ENCODE measurements around the gene SMOC2.

DNA sequence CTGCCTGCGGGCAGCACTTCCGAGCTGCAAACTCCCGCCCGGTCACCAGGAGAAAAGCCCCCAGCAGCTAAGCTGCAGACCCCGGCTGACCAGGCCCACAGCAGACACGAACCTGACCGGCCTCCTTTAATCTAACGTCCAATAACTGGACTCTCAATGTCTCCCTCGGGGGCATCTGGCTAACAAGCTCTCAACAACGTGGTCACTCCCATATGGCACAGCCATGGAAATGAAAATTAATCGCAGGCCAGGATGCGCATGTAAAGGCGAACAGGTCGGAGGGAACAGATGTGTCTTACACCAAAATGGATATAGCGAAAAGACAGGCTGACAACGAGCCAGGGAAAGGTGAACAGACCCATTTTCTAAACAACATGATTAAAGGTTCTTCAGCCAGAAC lies 44.4 kb upstream of the SMOC2 start:
- TF ChIP-seq, protein P1, sequence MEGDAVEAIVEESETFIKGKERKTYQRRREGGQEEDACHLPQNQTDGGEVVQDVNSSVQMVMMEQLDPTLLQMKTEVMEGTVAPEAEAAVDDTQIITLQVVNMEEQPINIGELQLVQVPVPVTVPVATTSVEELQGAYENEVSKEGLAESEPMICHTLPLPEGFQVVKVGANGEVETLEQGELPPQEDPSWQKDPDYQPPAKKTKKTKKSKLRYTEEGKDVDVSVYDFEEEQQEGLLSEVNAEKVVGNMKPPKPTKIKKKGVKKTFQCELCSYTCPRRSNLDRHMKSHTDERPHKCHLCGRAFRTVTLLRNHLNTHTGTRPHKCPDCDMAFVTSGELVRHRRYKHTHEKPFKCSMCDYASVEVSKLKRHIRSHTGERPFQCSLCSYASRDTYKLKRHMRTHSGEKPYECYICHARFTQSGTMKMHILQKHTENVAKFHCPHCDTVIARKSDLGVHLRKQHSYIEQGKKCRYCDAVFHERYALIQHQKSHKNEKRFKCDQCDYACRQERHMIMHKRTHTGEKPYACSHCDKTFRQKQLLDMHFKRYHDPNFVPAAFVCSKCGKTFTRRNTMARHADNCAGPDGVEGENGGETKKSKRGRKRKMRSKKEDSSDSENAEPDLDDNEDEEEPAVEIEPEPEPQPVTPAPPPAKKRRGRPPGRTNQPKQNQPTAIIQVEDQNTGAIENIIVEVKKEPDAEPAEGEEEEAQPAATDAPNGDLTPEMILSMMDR (IDR thresholded peaks at IDR 0.05) = no peak
- TF ChIP-seq POLR2A (IDR thresholded peaks at IDR 0.05) = no peak

Data from thyroid gland (tissue), 4 donors.